ENCODE measurements around the gene UBE2L5.

UBE2L5 gene

GRCh38 chr13:30381049-30381448, 41.2 kb upstream of the UBE2L5 start:
- TF ChIP-seq CTCF (conservative IDR thresholded peaks at IDR 0.05; ENCODE audit: low read depth), result no peak
- CTCF ChIA-PET, result no interaction called here

GRCh38 chr13:30382836-30383525, 39.3 kb upstream of the UBE2L5 start:
- ChIA-PET CTCF (interaction anchor here (0.5 kb wide), 1 partner anchor 47 kb away, joined by 3 read pairs; no protein-coding TSS in a partner anchor), POLR2A (ENCODE audit: low non-redundant PET) (no interaction called here)
- no peak for TF ChIP-seq CTCF (conservative IDR thresholded peaks at IDR 0.05; ENCODE audit: low read depth)
- H3K27ac ChIP-seq, result no peak overlapping the region
- no peak for DNase-seq (ENCODE audit: low spot score)

More at GRCh38 chr13:30381049-30381448, 41.2 kb upstream of the UBE2L5 start:
- POLR2A ChIA-PET (ENCODE audit: low non-redundant PET), result no interaction called here
- no peak for DNase-seq (ENCODE audit: low spot score)
- H3K27ac ChIP-seq, result no peak overlapping the region

DNA sequence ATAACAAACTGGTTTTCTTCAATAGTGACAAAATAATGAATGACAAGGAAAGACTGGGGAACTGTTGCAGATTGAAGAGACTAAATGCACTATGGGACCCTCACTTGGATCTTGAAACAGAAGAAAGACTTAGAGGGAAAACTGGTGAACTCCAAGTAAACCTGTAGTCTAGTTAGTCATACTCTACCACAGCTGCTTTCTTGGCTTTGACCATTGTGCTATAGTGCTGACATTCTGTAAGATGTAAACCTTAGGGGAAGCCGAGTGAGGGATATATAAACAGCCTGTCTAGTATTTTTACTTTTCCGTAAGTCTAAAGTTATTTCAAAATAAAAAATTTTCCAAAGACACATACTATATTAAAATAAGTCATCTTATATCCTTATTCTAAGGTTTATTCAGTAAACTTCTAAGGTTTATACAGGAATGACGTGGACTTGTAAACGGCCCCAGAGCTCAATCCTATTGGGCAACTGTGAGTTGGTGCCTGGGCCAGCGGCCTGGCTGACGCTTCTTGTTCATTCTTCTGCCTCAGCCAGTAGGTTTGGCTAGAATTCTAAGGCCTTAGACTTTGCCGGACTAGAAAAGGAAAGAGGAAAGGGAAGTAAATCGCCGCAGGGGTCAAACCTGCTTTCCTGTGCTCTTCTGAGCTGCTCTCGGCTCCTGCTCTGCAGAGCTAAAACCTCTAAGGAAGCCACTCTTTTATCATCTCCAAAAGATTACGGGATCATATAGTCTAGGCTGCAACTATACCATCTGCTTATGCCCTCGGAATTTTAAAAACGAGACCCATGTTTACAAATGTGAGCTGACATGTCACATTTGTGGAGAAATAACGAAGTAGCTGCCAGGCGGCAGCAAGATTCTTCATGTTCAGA, 33.6 kb upstream of the UBE2L5 start:
- POLR2A ChIA-PET (ENCODE audit: low non-redundant PET), result no interaction called here
- CTCF ChIA-PET, result no interaction called here
- TF ChIP-seq CTCF (conservative IDR thresholded peaks at IDR 0.05; ENCODE audit: low read depth), result no peak
- peak overlapping the region; percentile 39; the same call in 1 of the 2 replicates for H3K27ac ChIP-seq
- DNase-seq (ENCODE audit: low spot score), result no peak

DNA sequence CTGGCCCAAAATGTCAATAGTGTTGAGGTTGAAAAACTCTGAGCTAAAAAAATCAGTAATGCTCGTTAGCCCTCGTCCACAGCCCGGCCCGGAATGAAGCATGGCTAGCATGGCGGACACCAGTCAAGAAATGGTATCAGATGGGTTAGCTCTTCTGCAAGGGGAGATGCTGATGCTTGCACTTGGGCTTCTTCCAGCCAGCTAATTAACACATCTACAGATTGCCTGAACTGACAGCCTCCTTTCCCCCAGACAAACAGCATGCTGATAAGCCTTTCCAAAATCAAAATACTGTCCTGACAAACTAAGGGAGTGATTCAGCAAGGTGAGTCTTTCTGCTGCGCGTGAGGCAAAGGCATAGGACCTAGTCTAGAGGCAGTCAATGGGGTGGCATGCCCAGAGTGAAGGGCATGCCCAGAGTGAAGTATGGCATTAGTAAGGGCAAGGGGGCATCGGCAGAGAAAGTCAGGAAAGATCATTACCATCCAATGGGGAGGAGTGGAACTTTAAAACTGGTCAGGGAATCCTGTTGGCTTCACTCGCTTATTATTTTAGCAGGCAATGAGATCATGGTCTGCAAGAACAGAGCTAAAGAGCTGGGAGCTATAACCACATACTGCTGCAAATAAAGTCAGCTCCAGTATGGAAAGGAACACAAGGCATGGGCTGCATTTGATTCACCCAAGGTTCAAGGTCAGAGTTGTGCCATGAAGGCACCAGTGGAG, 30.2 kb upstream of the UBE2L5 start:
- H3K27ac ChIP-seq, result no peak overlapping the region
- TF ChIP-seq CTCF (conservative IDR thresholded peaks at IDR 0.05; ENCODE audit: low read depth), result no peak
- POLR2A ChIA-PET (ENCODE audit: low non-redundant PET), result no interaction called here
- DNase-seq (ENCODE audit: low spot score), result no peak
- CTCF ChIA-PET, result interaction anchor here (0.8 kb wide), 1 partner anchor 16 kb away, joined by 4 read pairs; no protein-coding TSS in a partner anchor

GRCh38 chr13:30392681-30393045, 29.6 kb upstream of the UBE2L5 start:
- no peak overlapping the region for H3K27ac ChIP-seq
- ChIA-PET POLR2A (ENCODE audit: low non-redundant PET) (no interaction called here), CTCF (no interaction called here)
- no peak for DNase-seq (ENCODE audit: low spot score)
- no peak for TF ChIP-seq CTCF (conservative IDR thresholded peaks at IDR 0.05; ENCODE audit: low read depth)

- H3K27ac ChIP-seq, result peak overlapping the region; percentile 98
- TF ChIP-seq CTCF (conservative IDR thresholded peaks at IDR 0.05; ENCODE audit: low read depth), result no peak
- no peak for DNase-seq (ENCODE audit: low spot score)
- CTCF ChIA-PET, result interaction anchor here (0.7 kb wide), 1 partner anchor 13 kb away, joined by 4 read pairs; no protein-coding TSS in a partner anchor
- POLR2A ChIA-PET (ENCODE audit: low non-redundant PET), result interaction anchor here (0.6 kb wide), 1 partner anchor 262 kb away, joined by 3 read pairs; no protein-coding TSS in a partner anchor
Observed at GRCh38 chr13:30394751-30395191, 27.5 kb upstream of the UBE2L5 start.
